ENCODE measurements around the gene RNF166. TPM values are rescaled to one million over a fixed set of nuclear protein-coding genes. Genes with fewer than 3 reads are reported as not detected.

The RNF166 gene
- total RNA-seq, 1 donor from 2014 or later: 17.0 TPM

DNA sequence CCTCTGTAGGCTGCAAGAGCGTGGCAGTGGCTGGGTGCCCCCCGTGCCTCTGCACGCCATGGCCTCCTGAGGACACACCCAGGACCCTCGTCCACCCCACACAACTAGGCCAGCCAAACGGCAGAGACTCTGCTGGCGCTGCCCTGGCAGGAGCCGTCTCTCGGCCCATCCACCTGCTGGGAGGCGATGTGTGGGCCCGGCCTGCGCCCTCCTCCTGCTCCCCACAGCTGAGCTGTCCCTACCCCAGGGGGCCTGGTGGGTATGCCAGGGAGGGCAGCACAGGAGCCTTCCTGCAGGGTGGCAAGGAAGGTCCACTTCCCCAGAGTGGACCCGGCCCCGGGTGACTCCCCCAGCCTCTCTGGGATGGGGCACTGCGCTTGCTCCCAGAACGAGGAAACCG, 7.0 kb downstream of the RNF166 start:
- intact Hi-C loops (cut with DNase I): no loop called here
- DNase-seq (ENCODE audit: missing footprints): no peak
- ATAC-seq: no peak

GRCh38 chr16:88698646-88699045, 7.6 kb downstream of the RNF166 start:
- intact Hi-C loops (cut with DNase I): no loop called here
- no peak for ATAC-seq
- no peak for DNase-seq (ENCODE audit: missing footprints)

GRCh38 chr16:88697831-88698615, 8.2 kb downstream of the RNF166 start:
- intact Hi-C loops (cut with DNase I): no loop called here
- no peak for DNase-seq (ENCODE audit: missing footprints)

GRCh38 chr16:88697116-88697830, 8.9 kb downstream of the RNF166 start:
- DNase-seq (ENCODE audit: missing footprints): no peak

More at GRCh38 chr16:88697831-88698615, 8.2 kb downstream of the RNF166 start:
- ATAC-seq: no peak

DNA sequence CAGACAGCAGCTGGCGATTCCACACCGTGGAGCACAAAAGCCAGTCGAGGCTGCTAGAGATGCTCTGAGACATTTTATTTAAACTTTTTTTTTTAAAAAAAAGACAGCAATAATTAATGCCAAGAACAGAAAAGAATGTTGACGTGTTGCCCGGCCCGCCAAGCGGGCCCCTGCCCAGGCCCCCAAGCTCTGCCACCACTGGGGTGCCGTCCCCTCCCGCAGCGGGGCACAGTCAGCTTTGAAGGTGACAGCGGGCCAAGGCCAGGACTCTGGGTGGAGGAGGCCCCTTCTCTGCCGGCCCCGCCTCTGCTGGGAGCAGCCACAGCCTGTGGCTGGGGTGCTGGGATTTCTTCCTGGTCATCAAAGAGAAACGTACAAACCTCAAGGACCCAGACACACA, 9.8 kb downstream of the RNF166 start:
- no peak for ATAC-seq
- intact Hi-C loops (cut with DNase I): no loop called here
- no peak for DNase-seq (ENCODE audit: missing footprints)

More at GRCh38 chr16:88697116-88697830, 8.9 kb downstream of the RNF166 start:
- intact Hi-C loops (cut with DNase I): no loop called here
- no peak for ATAC-seq

DNA sequence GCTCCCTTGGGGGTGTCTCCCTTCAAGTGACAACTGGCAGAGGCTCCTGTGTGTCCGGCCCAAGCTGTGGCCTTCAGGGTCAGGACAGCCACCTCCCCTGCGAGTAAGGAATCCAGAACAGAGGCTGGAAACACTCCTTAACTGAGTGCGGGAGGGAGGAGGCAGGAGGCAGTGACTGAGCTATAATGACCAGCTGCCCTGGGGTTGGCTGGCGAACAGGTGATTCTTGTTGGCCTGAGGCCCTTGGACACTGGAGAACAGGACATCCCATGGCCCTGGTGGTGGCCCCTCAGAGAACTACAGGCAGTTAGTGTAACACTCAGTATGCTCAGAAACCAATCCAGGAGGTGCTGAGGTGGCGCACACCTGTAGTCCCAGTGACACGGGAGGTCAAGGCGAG, 10.5 kb downstream of the RNF166 start:
- no peak for ATAC-seq
- DNase-seq (ENCODE audit: missing footprints): no peak
- intact Hi-C loops (cut with DNase I): no loop called here

GRCh38 chr16:88695218-88695617, 11.0 kb downstream of the RNF166 start:
- no peak for DNase-seq (ENCODE audit: missing footprints)
- ATAC-seq: no peak
- intact Hi-C loops (cut with DNase I): no loop called here

- DNase-seq (ENCODE audit: missing footprints): no peak
- ATAC-seq: no peak
- intact Hi-C loops (cut with DNase I): no loop called here
Measured at GRCh38 chr16:88694221-88695087, 11.8 kb downstream of the RNF166 start.

- intact Hi-C loops (cut with DNase I): no loop called here
- ATAC-seq (no peak), DNase-seq (ENCODE audit: missing footprints) (no peak)
Measured at GRCh38 chr16:88693420-88694177, 12.6 kb downstream of the RNF166 start.

- DNase-seq (ENCODE audit: missing footprints) (no peak), ATAC-seq (no peak)
- intact Hi-C loops (cut with DNase I): no loop called here
Measured at GRCh38 chr16:88692861-88693260, 13.3 kb downstream of the RNF166 start.

GRCh38 chr16:88691924-88692560, 14.2 kb downstream of the RNF166 start:
- intact Hi-C loops (cut with DNase I): no loop called here
- DNase-seq (ENCODE audit: missing footprints) (peak; percentile 83), ATAC-seq (no peak)

- ATAC-seq: no peak
- intact Hi-C loops (cut with DNase I): no loop called here
- DNase-seq (ENCODE audit: missing footprints): no peak
Measured at GRCh38 chr16:88691129-88691813, 14.9 kb downstream of the RNF166 start.

DNA sequence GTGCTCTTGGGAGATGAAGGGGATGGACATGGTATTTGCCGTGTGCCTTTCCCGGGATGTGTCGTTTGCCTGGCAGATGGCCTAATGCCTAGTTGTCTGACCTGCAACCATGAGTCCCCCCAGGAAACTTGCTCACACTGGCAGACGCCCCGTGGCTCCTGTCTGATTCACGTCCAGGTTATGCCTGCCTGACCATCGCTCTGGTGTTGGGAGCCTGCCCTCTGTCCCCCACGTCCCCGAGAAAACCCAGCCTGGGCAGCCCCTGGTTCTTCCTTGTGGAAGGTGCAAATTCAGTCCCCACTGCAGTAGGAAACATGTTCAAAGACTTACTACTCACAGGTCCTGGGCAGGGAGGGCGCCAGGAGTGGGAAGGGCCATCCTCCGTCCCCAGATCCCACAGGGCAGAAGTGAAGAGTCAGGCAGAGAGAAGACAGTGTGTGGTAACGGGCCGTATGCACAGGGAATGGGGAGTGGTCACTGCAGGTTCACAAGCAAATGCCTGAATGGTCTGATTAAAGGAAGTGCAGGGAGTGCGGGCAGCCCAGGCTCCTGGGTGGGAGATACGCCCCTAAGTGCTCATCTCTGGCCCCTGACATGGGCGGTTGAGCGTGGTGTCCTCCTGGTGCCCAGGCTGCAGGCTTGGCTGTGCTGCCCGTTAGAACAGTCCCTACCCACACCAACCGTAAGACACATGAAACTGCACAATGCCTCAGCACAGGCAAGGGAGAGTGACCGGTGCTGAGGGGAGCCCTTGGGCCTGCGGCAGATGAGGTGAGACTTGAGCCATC, 15.7 kb downstream of the RNF166 start:
- no peak for DNase-seq (ENCODE audit: missing footprints)
- ATAC-seq: no peak
- intact Hi-C loops (cut with DNase I): no loop called here

GRCh38 chr16:88688013-88688778, 18.0 kb downstream of the RNF166 start:
- intact Hi-C loops (cut with DNase I): no loop called here
- ATAC-seq (no peak), DNase-seq (ENCODE audit: missing footprints) (no peak)

GRCh38 chr16:88687676-88688012, 18.6 kb downstream of the RNF166 start:
- ATAC-seq (no peak), DNase-seq (ENCODE audit: missing footprints) (no peak)
- intact Hi-C loops (cut with DNase I): no loop called here

DNA sequence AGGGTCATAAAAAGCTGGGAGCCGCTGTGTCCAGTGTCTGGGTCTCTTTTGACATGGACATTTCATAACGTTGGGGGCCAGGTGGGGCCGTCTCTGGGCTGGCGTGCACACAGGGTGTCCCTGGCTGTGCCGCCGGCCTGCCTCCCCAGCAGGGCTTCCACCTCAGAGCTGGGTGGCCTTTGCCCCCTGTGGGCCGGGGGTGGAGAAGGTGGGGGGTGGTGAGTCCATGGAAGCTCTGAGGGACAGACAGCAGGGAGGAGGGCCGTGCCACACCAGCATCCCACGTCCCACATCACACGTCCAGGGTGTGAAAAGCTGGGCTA, 19.0 kb downstream of the RNF166 start:
- intact Hi-C loops (cut with DNase I): no loop called here
- no peak for ATAC-seq
- no peak for DNase-seq (ENCODE audit: missing footprints)

Data from Right ventricle myocardium inferior (tissue), 1 donor.